Subcutaneous adipose tissue (tissue), 4 donors: ENCODE measurements around the gene ALOX12B. TPM values are rescaled to one million over a fixed set of nuclear protein-coding genes. Genes with fewer than 3 reads are reported as not detected.

Experiments
- CTCF ChIP-seq: fragments of 450-650 bp; IDR thresholded peaks from one replicate; pipeline ENCODE4 v1.5.1; 2016; ENCODE audit warnings: low read depth, mild to moderate bottlenecking, control low read depth, antibody characterized with exemption, moderate library complexity
- total RNA-seq, 4 donors: library from RNA; depleted of rRNA; stranded (reverse); fragments of >200 nt; gene quantifications; one replicate each; pipeline ENCODE4 v1.1.0, GENCODE V29; 2016

Gene ALOX12B
- total RNA-seq, 4 donors from 2014 or later, result not detected

GRCh38 chr17:8117367-8117979 is 30.0 kb upstream of the ALOX12B start:
- no peak for TF ChIP-seq CTCF

- TF ChIP-seq CTCF, result no peak
Measured at GRCh38 chr17:8116776-8117175, 29.3 kb upstream of the ALOX12B start.

- no peak for TF ChIP-seq CTCF
Measured at GRCh38 chr17:8110907-8111306, 23.4 kb upstream of the ALOX12B start.

GRCh38 chr17:8110456-8110804 is 22.9 kb upstream of the ALOX12B start:
- no peak for TF ChIP-seq CTCF

GRCh38 chr17:8109661-8110455 is 22.3 kb upstream of the ALOX12B start:
- no peak for TF ChIP-seq CTCF

GRCh38 chr17:8108972-8109660 is 21.6 kb upstream of the ALOX12B start:
- TF ChIP-seq CTCF, result no peak

GRCh38 chr17:8105957-8106398 is 18.5 kb upstream of the ALOX12B start:
- TF ChIP-seq CTCF, result no peak
